HCT116 (cell line): ENCODE data around the gene USP31. TPM values are rescaled to one million over a fixed set of nuclear protein-coding genes. Genes with fewer than 3 reads are reported as not detected.
A peak's percentile ranks its signal among the peaks of the same experiment; 100 is the strongest.

ENCODE experiments used
- ATAC-seq: fragments of 200-7000 bp; cut with Tn5 transposase; 2 replicates; pipeline ENCODE4 v1.9.1; 2020; ENCODE audit warnings: mild to moderate bottlenecking, moderate library complexity
- BruUV-seq: library from RNA; stranded (reverse); fragments of 400-500 nt; replicated peaks from 2 replicates; lab custom pipeline; 2021; lab: Mats Ljungman, UMichigan
- CTCF ChIA-PET: fragments of 300-600 bp; sonication (Branson Sonifier 250); formaldehyde crosslinking; loops from one replicate; lab custom pipeline; 2021; ENCODE audit warnings: antibody characterized with exemption; lab: Charles Lee
- POLR2A ChIA-PET: fragments of 300-600, 350-600 bp; sonication (Branson Sonifier 250); formaldehyde crosslinking; loops from one replicate; lab custom pipeline; 2021; ENCODE audit warnings: antibody characterized with exemption; lab: Charles Lee
- RAD21 ChIA-PET, 2 experiments: fragments of 300-600 bp; sonication (Branson Sonifier 250); formaldehyde crosslinking; loops; one replicate each; lab custom pipeline; 2023; ENCODE audit warnings: low total read pairs in 2 of 2; ENCODE audit not compliant: uncharacterized antibody in 2 of 2, unreplicated experiment in 2 of 2, low non-redundant PET in 1 of 2; lab: Charles Lee
- DNase-seq: peaks from one replicate; pipeline ENCODE4 v3.0.0-alpha.2; 2010; ENCODE audit warnings: low read depth, low spot score
- H2AFZ ChIP-seq: fragments of 200-600 bp; shearing (Covaris generic), sonication (generic); 2 replicates; pipeline ENCODE4 v1.6.1; 2017; ENCODE audit warnings: low read depth, mixed run types, mixed read lengths, antibody characterized with exemption, low read length; ENCODE audit not compliant: poor library complexity, severe bottlenecking
- H3K27ac ChIP-seq: 2 replicates; pipeline ENCODE4 v1.5.1; 2012; ENCODE audit warnings: low read depth, low read length
- H3K27me3 ChIP-seq: fragments of 200-600 bp; sonication (generic); 2 replicates; pipeline ENCODE4 v1.6.1; 2016; ENCODE audit warnings: mixed run types, low read length, mixed read lengths; ENCODE audit not compliant: insufficient read depth
- H3K36me3 ChIP-seq, 2 experiments: fragments of 200-500 bp in 1 of 2; fragments of 200-600 bp in 1 of 2; sonication (Bioruptor generic) in 1 of 2; sonication (generic) in 1 of 2; 2 replicates each; pipeline versions ENCODE4 v1.5.1 to v1.6.1; 2014 to 2016; ENCODE audit warnings: low read length in 2 of 2, inconsistent platforms in 1 of 2, mixed read lengths in 1 of 2, mixed run types in 1 of 2; ENCODE audit not compliant: insufficient read depth in 2 of 2, control insufficient read depth in 1 of 2
- H3K4me1 ChIP-seq, 2 experiments: fragments of 200-600 bp in 1 of 2; sonication (generic) in 1 of 2; 2 replicates each; pipeline versions ENCODE4 v1.5.1 to v1.6.1; 2012 to 2017; ENCODE audit warnings: low read length in 2 of 2, inconsistent platforms in 1 of 2, mild to moderate bottlenecking in 1 of 2, mixed read lengths in 1 of 2, mixed run types in 1 of 2, moderate library complexity in 1 of 2; ENCODE audit not compliant: insufficient read depth in 2 of 2, control insufficient read depth in 1 of 2
- H3K4me2 ChIP-seq: fragments of 200-600 bp; sonication (generic); 2 replicates; pipeline ENCODE4 v1.6.1; 2017; ENCODE audit warnings: mixed run types, low read length, mixed read lengths
- H3K4me3 ChIP-seq, 2 experiments: fragments of 200-600 bp in 1 of 2; sonication (generic) in 1 of 2; replicated peaks in 1 of 2; 2 replicates each; pipeline ENCODE4 v1.5.1; 2011 to 2016; ENCODE audit warnings: low read length in 2 of 2, control low read depth in 1 of 2, low read depth in 1 of 2, mild to moderate bottlenecking in 1 of 2, mixed read lengths in 1 of 2, mixed run types in 1 of 2
- H3K79me2 ChIP-seq: fragments of 200-600 bp; sonication (generic); 2 replicates; pipeline ENCODE4 v1.6.1; 2017; ENCODE audit warnings: mild to moderate bottlenecking, mixed run types, low read length, moderate library complexity, mixed read lengths; ENCODE audit not compliant: insufficient read depth
- H3K9ac ChIP-seq: fragments of 200-600 bp; sonication (generic); 2 replicates; pipeline ENCODE4 v1.6.1; 2016; ENCODE audit warnings: low read length, mixed read lengths
- H3K9me2 ChIP-seq: fragments of 200-600 bp; sonication (generic), shearing (Covaris generic); 2 replicates; pipeline ENCODE4 v1.6.1; 2017; ENCODE audit warnings: mixed run types, mild to moderate bottlenecking, moderate library complexity; ENCODE audit not compliant: insufficient read depth
- H3K9me3 ChIP-seq, 2 experiments: fragments of 200-500 bp in 1 of 2; fragments of 200-600 bp in 1 of 2; sonication (Bioruptor generic) in 1 of 2; sonication (generic) in 1 of 2; 2 replicates each; pipeline ENCODE4 v1.6.1; 2014 to 2017; ENCODE audit warnings: low read length in 2 of 2, mixed read lengths in 2 of 2, inconsistent platforms in 1 of 2, low read depth in 1 of 2, mild to moderate bottlenecking in 1 of 2, mixed run types in 1 of 2, moderate library complexity in 1 of 2; ENCODE audit not compliant: control insufficient read depth in 1 of 2, insufficient read depth in 1 of 2
- H4K20me1 ChIP-seq: fragments of 200-600 bp; sonication (generic), shearing (Covaris generic); 2 replicates; pipeline ENCODE4 v1.6.1; 2017; ENCODE audit warnings: mixed run types, mild to moderate bottlenecking, moderate library complexity; ENCODE audit not compliant: insufficient read depth
- CBX3 ChIP-seq: IDR thresholded peaks from 2 replicates; pipeline ENCODE4 v1.6.1; 2012; ENCODE audit warnings: low read depth
- CEBPB ChIP-seq: IDR thresholded peaks from 2 replicates; pipeline ENCODE4 v1.6.1; 2012; ENCODE audit warnings: low read depth
- EGR1 ChIP-seq: IDR thresholded peaks from 2 replicates; pipeline ENCODE4 v1.6.1; 2012; ENCODE audit warnings: low read depth
- EZH2 ChIP-seq: fragments of 200-600 bp; sonication (generic); IDR thresholded peaks from 2 replicates; pipeline ENCODE4 v1.6.1; 2017; ENCODE audit warnings: antibody characterized with exemption, mixed run types
- EZH2phosphoT487 ChIP-seq: fragments of 200-600 bp; IDR thresholded peaks from 2 replicates; pipeline ENCODE4 v1.6.1; 2018; ENCODE audit warnings: antibody characterized with exemption, borderline replicate concordance
- FOSL1 ChIP-seq: IDR thresholded peaks from 2 replicates; pipeline ENCODE4 v1.6.1; 2012; ENCODE audit warnings: low read depth
- SIN3A ChIP-seq: IDR thresholded peaks from 2 replicates; pipeline ENCODE4 v1.6.1; 2012; ENCODE audit warnings: low read depth
- SRF ChIP-seq: IDR thresholded peaks from 2 replicates; pipeline ENCODE4 v1.6.1; 2012; ENCODE audit warnings: low read depth
- TCF7L2 ChIP-seq: IDR thresholded peaks from 2 replicates; pipeline ENCODE4 v1.7.0; 2011; ENCODE audit warnings: borderline replicate concordance, inconsistent platforms; ENCODE audit not compliant: insufficient read depth, insufficient read length; ENCODE audit errors: extremely low read depth
- YY1 ChIP-seq: IDR thresholded peaks from 2 replicates; pipeline ENCODE4 v1.6.1; 2011; ENCODE audit warnings: low read length, low read depth, moderate library complexity, mild to moderate bottlenecking; ENCODE audit not compliant: insufficient replicate concordance; ENCODE audit errors: extremely low read depth
- ZFX ChIP-seq: fragments of 450-650 bp; IDR thresholded peaks from 2 replicates; pipeline ENCODE4 v1.6.1; 2017
- ZNF274 ChIP-seq: fragments of 200-500 bp; sonication (Bioruptor generic); IDR thresholded peaks from 2 replicates; pipeline ENCODE4 v1.6.1; 2014; ENCODE audit warnings: mild to moderate bottlenecking, low read depth, low read length, inconsistent platforms
- intact Hi-C: fragments of 100-400 bp; cut with micrococcal nuclease; formaldehyde crosslinking; loops from 2 replicates; pipeline ENCODE4 v1.10.0; 2022
- total RNA-seq: library from RNA; stranded (reverse); gene quantifications from one replicate; pipeline ENCODE4 v1.2.1, GENCODE V29; 2021; ENCODE audit not compliant: unreplicated experiment
- TF ChIP-seq, protein P1 (sequence below): IDR thresholded peaks from 2 replicates; pipeline ENCODE4 v1.6.1; 2012
- TF ChIP-seq, protein P2 (sequence below): IDR thresholded peaks from 2 replicates; pipeline ENCODE4 v1.6.1; 2011; ENCODE audit warnings: mild to moderate bottlenecking, low read length, moderate library complexity; ENCODE audit not compliant: insufficient replicate concordance; ENCODE audit errors: extremely low read depth
- TF ChIP-seq, protein P3 (sequence below), 3 experiments: fragments of 200-600 bp in 1 of 3; sonication (generic) in 1 of 3; IDR thresholded peaks in 2 of 3; conservative IDR thresholded peaks in 1 of 3; 2 replicates each; pipeline ENCODE4 v1.5.1; 2012 to 2017; ENCODE audit warnings: low read depth in 2 of 3, low read length in 2 of 3, antibody characterized with exemption in 1 of 3, borderline replicate concordance in 1 of 3, control low read depth in 1 of 3, mild to moderate bottlenecking in 1 of 3, mixed read lengths in 1 of 3, mixed run types in 1 of 3, moderate library complexity in 1 of 3; ENCODE audit not compliant: insufficient read depth in 1 of 3
- TF ChIP-seq, protein P4 (sequence below): IDR thresholded peaks from 2 replicates; pipeline ENCODE4 v1.6.1; 2012

Gene USP31
- total RNA-seq, 1 experiment from 2014 or later, result 12.2 TPM

DNA sequence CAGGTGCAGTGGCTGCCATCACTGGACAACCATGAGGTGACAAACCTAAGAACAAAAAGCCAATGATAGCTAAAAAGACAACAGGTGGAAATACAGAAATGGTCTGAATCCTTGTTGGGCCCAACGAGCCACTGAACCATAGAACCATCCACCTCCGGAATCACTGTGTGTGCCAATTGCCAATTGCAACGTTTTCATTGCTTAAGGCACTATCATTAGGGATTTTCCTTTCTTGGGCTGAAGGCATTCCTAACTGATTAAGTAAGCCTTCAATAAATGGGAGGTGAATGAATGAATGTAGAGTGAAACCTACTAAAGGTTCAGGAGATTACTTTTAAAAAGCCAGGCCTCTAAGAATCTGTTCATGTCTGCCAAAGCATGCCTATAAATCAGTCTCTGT is 3.6 kb downstream of the USP31 start:
- Histone ChIP-seq H2AFZ (no peak overlapping the region), H3K36me3 (no peaks in the 10 kb centered on the region), H3K4me2 (no peak overlapping the region), H3K4me1 (peaks cover 17 to 31% of the 10 kb centered on the region in 2 experiments), H3K27ac (no peak overlapping the region), H3K9me2 (no peaks in the 10 kb centered on the region), H3K4me3 (no peak overlapping the region), H4K20me1 (no peaks in the 10 kb centered on the region), H3K27me3 (no peaks in the 10 kb centered on the region), H3K79me2 (peaks cover 79% of the 10 kb centered on the region), H3K9ac (no peak overlapping the region), H3K9me3 (no peaks in the 10 kb centered on the region)
- intact Hi-C loops, result no loop called here
- CTCF ChIA-PET, result no interaction called here
- no peak for ATAC-seq
- POLR2A ChIA-PET, result no interaction called here
- no peak for DNase-seq
- TSS peak; percentile 17 for BruUV-seq
- TF ChIP-seq, protein P1, sequence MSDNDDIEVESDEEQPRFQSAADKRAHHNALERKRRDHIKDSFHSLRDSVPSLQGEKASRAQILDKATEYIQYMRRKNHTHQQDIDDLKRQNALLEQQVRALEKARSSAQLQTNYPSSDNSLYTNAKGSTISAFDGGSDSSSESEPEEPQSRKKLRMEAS, result no peak
- RAD21 ChIA-PET, result no interaction called here

DNA sequence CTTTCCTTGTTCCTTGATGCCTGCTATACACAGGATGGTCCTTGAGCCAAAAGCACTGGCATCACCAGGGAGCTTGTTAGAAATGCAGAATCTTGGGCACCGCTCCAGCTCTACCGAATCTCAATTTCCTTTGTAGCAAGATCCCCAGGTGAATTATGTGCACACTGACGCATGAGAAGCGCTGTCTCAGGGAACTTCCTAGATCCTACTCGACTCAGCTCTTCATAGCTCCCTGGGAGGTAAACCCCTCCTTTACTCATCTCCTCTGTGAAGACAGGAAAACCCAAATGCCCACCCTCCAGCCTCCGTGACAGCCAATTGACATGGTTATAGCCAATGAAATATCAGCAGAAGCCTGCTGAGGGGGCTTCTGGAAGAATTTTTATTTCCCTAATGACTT is 4.1 kb downstream of the USP31 start:
- ATAC-seq, result no peak
- H3K4me3 ChIP-seq, result no peak overlapping the region

More for the DNA sequence above, 4.1 kb downstream of the USP31 start:
- RAD21 ChIA-PET, result interaction anchor here in 1 of 2 experiments (0.6 kb wide), 1 partner anchor 22 kb away, joined by 3 read pairs; no protein-coding TSS in a partner anchor
- Histone ChIP-seq H3K4me2 (no peak overlapping the region), H3K4me1 (peaks cover 17 to 31% of the 10 kb centered on the region in 2 experiments), H2AFZ (no peak overlapping the region), H4K20me1 (no peaks in the 10 kb centered on the region), H3K9me2 (no peaks in the 10 kb centered on the region), H3K27ac (no peak overlapping the region), H3K9ac (no peak overlapping the region), H3K79me2 (peaks cover 84% of the 10 kb centered on the region), H3K9me3 (no peaks in the 10 kb centered on the region), H3K36me3 (no peaks in the 10 kb centered on the region), H3K27me3 (no peaks in the 10 kb centered on the region)
- BruUV-seq, result no TSS peak
- POLR2A ChIA-PET, result no interaction called here
- DNase-seq, result no peak
- intact Hi-C loops, result no loop called here
- CTCF ChIA-PET, result no interaction called here
- TF ChIP-seq, protein P2, sequence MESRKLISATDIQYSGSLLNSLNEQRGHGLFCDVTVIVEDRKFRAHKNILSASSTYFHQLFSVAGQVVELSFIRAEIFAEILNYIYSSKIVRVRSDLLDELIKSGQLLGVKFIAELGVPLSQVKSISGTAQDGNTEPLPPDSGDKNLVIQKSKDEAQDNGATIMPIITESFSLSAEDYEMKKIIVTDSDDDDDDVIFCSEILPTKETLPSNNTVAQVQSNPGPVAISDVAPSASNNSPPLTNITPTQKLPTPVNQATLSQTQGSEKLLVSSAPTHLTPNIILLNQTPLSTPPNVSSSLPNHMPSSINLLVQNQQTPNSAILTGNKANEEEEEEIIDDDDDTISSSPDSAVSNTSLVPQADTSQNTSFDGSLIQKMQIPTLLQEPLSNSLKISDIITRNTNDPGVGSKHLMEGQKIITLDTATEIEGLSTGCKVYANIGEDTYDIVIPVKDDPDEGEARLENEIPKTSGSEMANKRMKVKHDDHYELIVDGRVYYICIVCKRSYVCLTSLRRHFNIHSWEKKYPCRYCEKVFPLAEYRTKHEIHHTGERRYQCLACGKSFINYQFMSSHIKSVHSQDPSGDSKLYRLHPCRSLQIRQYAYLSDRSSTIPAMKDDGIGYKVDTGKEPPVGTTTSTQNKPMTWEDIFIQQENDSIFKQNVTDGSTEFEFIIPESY, result no peak
- no peak for TF ChIP-seq ZNF274
- TF ChIP-seq EZH2, result no peak
- TF ChIP-seq, protein P3, sequence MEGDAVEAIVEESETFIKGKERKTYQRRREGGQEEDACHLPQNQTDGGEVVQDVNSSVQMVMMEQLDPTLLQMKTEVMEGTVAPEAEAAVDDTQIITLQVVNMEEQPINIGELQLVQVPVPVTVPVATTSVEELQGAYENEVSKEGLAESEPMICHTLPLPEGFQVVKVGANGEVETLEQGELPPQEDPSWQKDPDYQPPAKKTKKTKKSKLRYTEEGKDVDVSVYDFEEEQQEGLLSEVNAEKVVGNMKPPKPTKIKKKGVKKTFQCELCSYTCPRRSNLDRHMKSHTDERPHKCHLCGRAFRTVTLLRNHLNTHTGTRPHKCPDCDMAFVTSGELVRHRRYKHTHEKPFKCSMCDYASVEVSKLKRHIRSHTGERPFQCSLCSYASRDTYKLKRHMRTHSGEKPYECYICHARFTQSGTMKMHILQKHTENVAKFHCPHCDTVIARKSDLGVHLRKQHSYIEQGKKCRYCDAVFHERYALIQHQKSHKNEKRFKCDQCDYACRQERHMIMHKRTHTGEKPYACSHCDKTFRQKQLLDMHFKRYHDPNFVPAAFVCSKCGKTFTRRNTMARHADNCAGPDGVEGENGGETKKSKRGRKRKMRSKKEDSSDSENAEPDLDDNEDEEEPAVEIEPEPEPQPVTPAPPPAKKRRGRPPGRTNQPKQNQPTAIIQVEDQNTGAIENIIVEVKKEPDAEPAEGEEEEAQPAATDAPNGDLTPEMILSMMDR (IDR thresholded peaks at IDR 0.05 in 2 of 3, conservative IDR thresholded peaks at IDR 0.05 in 1 of 3; ENCODE audit: borderline replicate concordance in 1 of 3, insufficient read depth in 1 of 3, low read depth in 2 of 3, low read length in 2 of 3), result no peak
- TF ChIP-seq FOSL1, result no peak
- no peak for TF ChIP-seq EGR1
- no peak for TF ChIP-seq SRF
- TF ChIP-seq CBX3, result no peak
- TF ChIP-seq, protein P4, sequence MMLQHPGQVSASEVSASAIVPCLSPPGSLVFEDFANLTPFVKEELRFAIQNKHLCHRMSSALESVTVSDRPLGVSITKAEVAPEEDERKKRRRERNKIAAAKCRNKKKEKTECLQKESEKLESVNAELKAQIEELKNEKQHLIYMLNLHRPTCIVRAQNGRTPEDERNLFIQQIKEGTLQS, result no peak
- TF ChIP-seq YY1, result no peak
- TF ChIP-seq, protein P1, result no peak
- no peak for TF ChIP-seq TCF7L2
- TF ChIP-seq CEBPB, result no peak
- no peak for TF ChIP-seq EZH2phosphoT487
- no peak for TF ChIP-seq SIN3A
- TF ChIP-seq ZFX, result no peak
